ENCODE measurements around the gene CDK15.
A peak's percentile ranks its signal among the peaks of the same experiment; 100 is the strongest.
"Not testable (repeated sequence)": the region's sequence is repeated elsewhere in the genome, so short reads cannot be mapped to it uniquely, and the experiment has no call there.

Gene CDK15

GRCh38 chr2:201833781-201834180 lies 27.4 kb downstream of the CDK15 start:
- no peak for DNase-seq

- DNase-seq, result no peak
Observed at GRCh38 chr2:201835066-201835465, 28.7 kb downstream of the CDK15 start.

- no peak for DNase-seq
Observed at GRCh38 chr2:201837391-201837790, 31.1 kb downstream of the CDK15 start.

GRCh38 chr2:201837824-201838431 lies 31.6 kb downstream of the CDK15 start:
- no peak for DNase-seq

- DNase-seq, result no peak
Observed at GRCh38 chr2:201839727-201840126, 33.4 kb downstream of the CDK15 start.

- no peak for DNase-seq
Observed at GRCh38 chr2:201840726-201841125, 34.4 kb downstream of the CDK15 start.

GRCh38 chr2:201842131-201842860 lies 36.0 kb downstream of the CDK15 start:
- DNase-seq, result no peak

- DNase-seq, result not testable (repeated sequence)
Observed at GRCh38 chr2:201844922-201845321, 38.6 kb downstream of the CDK15 start.

GRCh38 chr2:201847481-201847880 lies 41.1 kb downstream of the CDK15 start:
- no peak for DNase-seq

GRCh38 chr2:201852462-201852861 lies 46.1 kb downstream of the CDK15 start:
- no peak for DNase-seq

GRCh38 chr2:201852878-201853415 lies 46.6 kb downstream of the CDK15 start:
- DNase-seq, result no peak

- DNase-seq, result no peak
Observed at GRCh38 chr2:201854221-201854801, 48.0 kb downstream of the CDK15 start.

- DNase-seq, result no peak
Observed at GRCh38 chr2:201854841-201855240, 48.5 kb downstream of the CDK15 start.

- DNase-seq, result no peak
Observed at GRCh38 chr2:201855356-201855755, 49.0 kb downstream of the CDK15 start.

GRCh38 chr2:201857326-201857725 lies 51.0 kb downstream of the CDK15 start:
- no peak for DNase-seq

GRCh38 chr2:201858281-201859184 lies 52.2 kb downstream of the CDK15 start:
- DNase-seq, result no peak

- no peak for DNase-seq
Observed at GRCh38 chr2:201859949-201860348, 53.6 kb downstream of the CDK15 start.

GRCh38 chr2:201860636-201861066 lies 54.3 kb downstream of the CDK15 start:
- peak; percentile 41 for DNase-seq

- no peak for DNase-seq
Observed at GRCh38 chr2:201862843-201863242, 56.5 kb downstream of the CDK15 start.

- DNase-seq, result no peak
Observed at GRCh38 chr2:201866643-201867473, 60.5 kb downstream of the CDK15 start.

GRCh38 chr2:201871471-201871870 lies 65.1 kb downstream of the CDK15 start:
- DNase-seq, result no peak

- DNase-seq, result no peak
Observed at GRCh38 chr2:201872591-201872990, 66.3 kb downstream of the CDK15 start.

Data from DMS 273 treated with DMSO at 0.1 percent for 48 hours (cell line).